Measurements from ENCODE around the gene FRMD6.

DNA sequence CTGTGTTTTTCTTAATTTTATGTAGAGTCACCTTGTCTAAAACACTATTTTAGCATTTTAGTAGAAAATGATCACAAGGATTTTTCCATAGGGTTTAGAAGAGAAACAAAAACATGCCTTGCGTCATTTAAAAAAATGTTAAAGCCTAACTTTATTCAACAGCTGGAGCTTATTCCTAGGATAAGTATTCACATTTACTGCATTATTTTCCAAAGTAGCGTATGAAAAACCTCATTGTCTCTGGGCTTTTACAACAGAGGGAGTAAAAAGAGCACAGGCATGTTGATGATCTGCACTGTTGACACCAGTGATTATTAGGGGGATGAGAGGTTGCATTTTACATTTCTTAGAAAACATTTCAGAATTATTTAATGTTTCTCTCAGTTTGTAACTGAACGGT is 66.1 kb downstream of the FRMD6 start:
- TF ChIP-seq, protein P1, sequence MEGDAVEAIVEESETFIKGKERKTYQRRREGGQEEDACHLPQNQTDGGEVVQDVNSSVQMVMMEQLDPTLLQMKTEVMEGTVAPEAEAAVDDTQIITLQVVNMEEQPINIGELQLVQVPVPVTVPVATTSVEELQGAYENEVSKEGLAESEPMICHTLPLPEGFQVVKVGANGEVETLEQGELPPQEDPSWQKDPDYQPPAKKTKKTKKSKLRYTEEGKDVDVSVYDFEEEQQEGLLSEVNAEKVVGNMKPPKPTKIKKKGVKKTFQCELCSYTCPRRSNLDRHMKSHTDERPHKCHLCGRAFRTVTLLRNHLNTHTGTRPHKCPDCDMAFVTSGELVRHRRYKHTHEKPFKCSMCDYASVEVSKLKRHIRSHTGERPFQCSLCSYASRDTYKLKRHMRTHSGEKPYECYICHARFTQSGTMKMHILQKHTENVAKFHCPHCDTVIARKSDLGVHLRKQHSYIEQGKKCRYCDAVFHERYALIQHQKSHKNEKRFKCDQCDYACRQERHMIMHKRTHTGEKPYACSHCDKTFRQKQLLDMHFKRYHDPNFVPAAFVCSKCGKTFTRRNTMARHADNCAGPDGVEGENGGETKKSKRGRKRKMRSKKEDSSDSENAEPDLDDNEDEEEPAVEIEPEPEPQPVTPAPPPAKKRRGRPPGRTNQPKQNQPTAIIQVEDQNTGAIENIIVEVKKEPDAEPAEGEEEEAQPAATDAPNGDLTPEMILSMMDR (IDR thresholded peaks at IDR 0.05), result no peak
- TF ChIP-seq POLR2AphosphoS5 (IDR thresholded peaks at IDR 0.05) (no peak), POLR2A (IDR thresholded peaks at IDR 0.05) (no peak), EP300 (IDR thresholded peaks at IDR 0.05) (no peak)
